Endothelial cell of umbilical vein (primary cell): ENCODE data around the gene MAP1LC3B2. TPM values are rescaled to one million over a fixed set of nuclear protein-coding genes. Genes with fewer than 3 reads are reported as not detected.

Source experiments
- BruUV-seq: library from RNA; stranded (reverse); fragments of 400-500 nt; replicated peaks from 2 replicates; lab custom pipeline; 2021; lab: Mats Ljungman, UMichigan
- CTCF ChIA-PET: fragments of 300-600, 350-600 bp; sonication (Branson Sonifier 250); formaldehyde crosslinking; loops from one replicate; lab custom pipeline; 2021; ENCODE audit warnings: antibody characterized with exemption, inconsistent platforms; lab: Charles Lee
- POLR2A ChIA-PET: fragments of 300-600, 350-600 bp; sonication (Branson Sonifier 250); formaldehyde crosslinking; loops from one replicate; lab custom pipeline; 2021; ENCODE audit warnings: antibody characterized with exemption, inconsistent platforms; lab: Charles Lee
- DNase-seq: peaks from one replicate; pipeline ENCODE4 v3.0.0-alpha.2; 2011; ENCODE audit warnings: low read depth, low spot score
- FAIRE-seq: peaks from 2 replicates; lab custom pipeline; 2011; peaks lifted over from hg19 to GRCh38; lab: Jason Lieb, UNC
- H2AFZ ChIP-seq: 2 replicates; pipeline ENCODE4 v1.6.0; 2012; ENCODE audit warnings: low read depth, low read length, control low read depth, inconsistent platforms
- H3K27ac ChIP-seq: 2 replicates; pipeline ENCODE4 v1.5.1; 2011; ENCODE audit warnings: low read depth, mild to moderate bottlenecking, control low read depth, low read length, moderate library complexity; ENCODE audit not compliant: insufficient read depth
- H3K27me3 ChIP-seq, 2 experiments: 2 replicates each; pipeline versions ENCODE4 v1.6.0 to v1.6.1; 2011; ENCODE audit warnings: low read length in 2 of 2, mixed read lengths in 1 of 2; ENCODE audit not compliant: control insufficient read depth in 2 of 2, insufficient read depth in 2 of 2
- H3K36me3 ChIP-seq, 2 experiments: 2 replicates in 1 of 2; 3 replicates in 1 of 2; pipeline ENCODE4 v1.5.1; 2011; ENCODE audit warnings: low read length in 2 of 2, mild to moderate bottlenecking in 1 of 2, moderate library complexity in 1 of 2; ENCODE audit not compliant: control insufficient read depth in 2 of 2, insufficient read depth in 2 of 2; ENCODE audit errors: extremely low read depth in 1 of 2
- H3K4me1 ChIP-seq: 3 replicates; pipeline ENCODE4 v1.5.1; 2011; ENCODE audit warnings: mild to moderate bottlenecking, low read length; ENCODE audit not compliant: control insufficient read depth, insufficient read depth; ENCODE audit errors: extremely low read depth
- H3K4me2 ChIP-seq: 2 replicates; pipeline ENCODE4 v1.6.1; 2011; ENCODE audit warnings: low read length, control low read depth, mixed read lengths; ENCODE audit not compliant: insufficient read depth
- H3K4me3 ChIP-seq, 3 experiments: fragments of 200-600 bp in 1 of 3; sonication (generic), shearing (Covaris generic) in 1 of 3; replicated peaks in 1 of 3; 2 replicates each; pipeline ENCODE4 v1.5.1; 2011 to 2016; ENCODE audit warnings: control low read depth in 3 of 3, low read length in 3 of 3, mild to moderate bottlenecking in 2 of 3, inconsistent platforms in 1 of 3, low read depth in 1 of 3, moderate library complexity in 1 of 3; ENCODE audit not compliant: insufficient read depth in 1 of 3
- H3K79me2 ChIP-seq: 2 replicates; pipeline ENCODE4 v1.6.0; 2012; ENCODE audit warnings: low read length, inconsistent platforms; ENCODE audit not compliant: control insufficient read depth, insufficient read depth
- H3K9ac ChIP-seq: replicated peaks from 2 replicates; pipeline ENCODE3; 2011; ENCODE audit warnings: low read length, control low read depth; ENCODE audit not compliant: insufficient read depth; ENCODE audit errors: extremely low read depth
- H3K9me1 ChIP-seq: replicated peaks from 3 replicates; pipeline ENCODE4 v1.6.0; 2011; ENCODE audit warnings: mild to moderate bottlenecking, low read length; ENCODE audit not compliant: control insufficient read depth, insufficient read depth; ENCODE audit errors: extremely low read depth
- H3K9me3 ChIP-seq: replicated peaks from 2 replicates; pipeline ENCODE4 v1.5.1; 2012; ENCODE audit warnings: low read length, inconsistent platforms; ENCODE audit not compliant: control insufficient read depth, insufficient read depth
- H4K20me1 ChIP-seq: replicated peaks from 2 replicates; pipeline ENCODE3; 2011; ENCODE audit warnings: mild to moderate bottlenecking, low read length; ENCODE audit not compliant: control insufficient read depth, insufficient read depth; ENCODE audit errors: extremely low read depth
- CTCF ChIP-seq, 2 donors: IDR thresholded peaks; 1 replicate in 1 of 2; 2 replicates in 1 of 2; pipeline ENCODE4 v1.5.1; 2011; ENCODE audit warnings: low read length in 2 of 2, mild to moderate bottlenecking in 2 of 2, moderate library complexity in 2 of 2, control low read depth in 1 of 2, inconsistent platforms in 1 of 2, low read depth in 1 of 2; ENCODE audit not compliant: insufficient read depth in 1 of 2; ENCODE audit errors: extremely low read depth in 1 of 2
- EZH2 ChIP-seq: IDR thresholded peaks from 2 replicates; pipeline ENCODE4 v1.6.1; 2012; ENCODE audit warnings: borderline replicate concordance, low read depth, mild to moderate bottlenecking, moderate library complexity, low read length, inconsistent platforms; ENCODE audit not compliant: severe bottlenecking
- FOS ChIP-seq: IDR thresholded peaks from 2 replicates; pipeline ENCODE4 v1.6.1; 2011; ENCODE audit warnings: mild to moderate bottlenecking, low read length, moderate library complexity, borderline replicate concordance; ENCODE audit not compliant: insufficient read depth
- GATA2 ChIP-seq: IDR thresholded peaks from 2 replicates; pipeline ENCODE4 v1.7.0; 2011; ENCODE audit warnings: low read depth, mild to moderate bottlenecking, moderate library complexity, mixed read lengths, low read length; ENCODE audit not compliant: insufficient read length, insufficient read depth
- JUN ChIP-seq: IDR thresholded peaks from 2 replicates; pipeline ENCODE4 v1.6.1; 2011; ENCODE audit warnings: borderline replicate concordance, low read depth; ENCODE audit not compliant: insufficient read length, insufficient read depth
- MYC ChIP-seq: IDR thresholded peaks from one replicate; pipeline ENCODE4 v1.6.1; 2011; ENCODE audit warnings: mild to moderate bottlenecking, low read depth, low read length
- POLR2A ChIP-seq: IDR thresholded peaks from 2 replicates; pipeline ENCODE4 v1.6.1; 2012; ENCODE audit warnings: low read depth, mild to moderate bottlenecking, control low read depth, low read length
- POLR2AphosphoS5 ChIP-seq: IDR thresholded peaks from 2 replicates; pipeline ENCODE4 v1.6.1; 2012; ENCODE audit warnings: low read depth, mild to moderate bottlenecking, control low read depth, low read length, moderate library complexity; ENCODE audit not compliant: insufficient read depth
- dilution Hi-C: fragments of 300-500 bp; cut with MboI; formaldehyde crosslinking; loops from one replicate; pipeline ENCODE4 v1.15.0; 2019; ENCODE audit warnings: low sequenced_read_pairs; ENCODE audit not compliant: extremely low pct_ligation_motif_present
- intact Hi-C: fragments of 100-400 bp; cut with micrococcal nuclease; formaldehyde crosslinking; loops from one replicate; pipeline ENCODE4 v1.10.0; 2022
- polyA plus RNA-seq, 4 experiments: library from polyadenylated mRNA; depleted of rRNA in 3 of 4; stranded (reverse) in 3 of 4; unstranded in 1 of 4; fragments of >200 nt; gene quantifications; 2 replicates each; pipeline versions ENCODE4 v1.2.1 to v1.2.3, GENCODE V29; 2011 to 2012; ENCODE audit warnings: missing spikeins in 1 of 4
- total RNA-seq: library from RNA; stranded (reverse); gene quantifications from 2 replicates; pipeline ENCODE4 v1.2.3, GENCODE V29; 2021
- TF ChIP-seq, protein P1 (sequence below): IDR thresholded peaks from 2 replicates; pipeline ENCODE4 v1.6.1; 2011; ENCODE audit not compliant: insufficient read depth, insufficient read length

MAP1LC3B2 gene
- total and polyA plus RNA-seq, 2 donors (not counting 3 experiments of a cell fraction or from before 2014, with no cell fraction given), result 0.32 to 4.1 TPM

GRCh38 chr12:116538682-116539305 is 20.4 kb upstream of the MAP1LC3B2 start:
- dilution Hi-C loops, result no loop called here
- BruUV-seq, result no TSS peak
- Histone ChIP-seq H3K9me1 (no peaks in the 10 kb centered on the region), H3K36me3 (no peaks in the 10 kb centered on the region), H3K4me1 (peaks cover 8% of the 10 kb centered on the region), H3K27me3 (no peaks in the 10 kb centered on the region), H3K9ac (no peak overlapping the region), H3K9me3 (no peaks in the 10 kb centered on the region), H3K4me2 (no peak overlapping the region), H3K79me2 (no peaks in the 10 kb centered on the region), H4K20me1 (no peaks in the 10 kb centered on the region), H2AFZ (no peak overlapping the region), H3K4me3 (no peak overlapping the region), H3K27ac (no peak overlapping the region)
- TF ChIP-seq FOS (no peak), POLR2A (no peak), MYC (no peak), EZH2 (no peak), JUN (no peak), GATA2 (no peak), POLR2AphosphoS5 (no peak), CTCF (IDR thresholded peaks at IDR 0.05; ENCODE audit: extremely low read depth in 1 of 2, insufficient read depth in 1 of 2, low read depth in 1 of 2, low read length in 2 of 2) (no peak)
- TF ChIP-seq, protein P1, sequence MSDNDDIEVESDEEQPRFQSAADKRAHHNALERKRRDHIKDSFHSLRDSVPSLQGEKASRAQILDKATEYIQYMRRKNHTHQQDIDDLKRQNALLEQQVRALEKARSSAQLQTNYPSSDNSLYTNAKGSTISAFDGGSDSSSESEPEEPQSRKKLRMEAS, result no peak
- FAIRE-seq (no peak), DNase-seq (no peak)
- intact Hi-C loops, result no loop called here
- ChIA-PET CTCF (no interaction called here), POLR2A (no interaction called here)
